ENCODE data around the gene CD79A.

The CD79A gene

DNA sequence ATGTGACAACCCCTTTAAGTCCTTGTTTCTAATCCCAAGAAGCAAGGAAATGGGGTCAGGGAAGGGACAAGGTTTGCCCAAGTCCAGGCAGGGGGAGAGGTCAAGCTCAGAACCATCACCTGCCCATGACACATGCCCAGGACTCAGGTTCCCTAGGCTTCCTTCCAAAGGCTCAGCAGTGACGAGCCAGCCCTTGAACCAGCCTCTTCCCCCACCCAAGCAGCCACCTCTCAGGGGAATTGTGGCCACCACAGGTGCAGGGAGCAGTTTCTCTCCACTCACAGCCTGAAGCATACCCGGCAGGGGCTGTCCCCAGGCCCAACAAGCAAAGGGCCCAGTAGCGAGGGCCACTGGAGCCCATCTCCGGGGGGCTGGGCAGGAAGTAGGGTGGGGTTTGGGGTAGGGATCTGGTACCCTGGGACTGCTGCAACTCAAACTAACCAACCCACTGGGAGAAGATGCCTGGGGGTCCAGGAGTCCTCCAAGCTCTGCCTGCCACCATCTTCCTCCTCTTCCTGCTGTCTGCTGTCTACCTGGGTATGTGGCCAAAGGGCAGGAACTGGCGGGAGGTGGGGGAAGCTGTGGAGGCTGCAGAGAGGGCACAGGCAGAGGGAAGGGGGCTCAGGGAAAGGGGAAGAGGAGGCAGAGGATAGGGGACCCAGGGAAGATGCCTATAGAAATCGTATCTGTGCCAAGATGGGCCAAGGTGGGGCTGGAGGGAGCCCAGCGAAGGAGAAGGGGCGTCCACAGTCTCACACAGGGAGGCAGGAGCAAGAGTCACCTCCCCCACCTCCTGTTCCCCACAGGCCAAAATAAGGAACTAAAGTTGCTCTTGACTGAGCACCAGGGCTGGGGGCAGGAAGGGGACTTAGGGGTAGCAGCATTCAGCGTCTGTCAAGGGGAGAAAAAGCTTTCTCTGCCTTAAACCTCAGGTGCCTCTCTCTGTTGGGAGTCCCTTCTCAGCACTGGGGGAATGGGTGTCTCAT is at the start of gene CD79A:
TSS of gene CD79A (plus strand) at position 433 of the 986 bp plus-strand sequence. CDS start at position 459, 26 bp downstream.
- no peak for DNase-seq

DNA sequence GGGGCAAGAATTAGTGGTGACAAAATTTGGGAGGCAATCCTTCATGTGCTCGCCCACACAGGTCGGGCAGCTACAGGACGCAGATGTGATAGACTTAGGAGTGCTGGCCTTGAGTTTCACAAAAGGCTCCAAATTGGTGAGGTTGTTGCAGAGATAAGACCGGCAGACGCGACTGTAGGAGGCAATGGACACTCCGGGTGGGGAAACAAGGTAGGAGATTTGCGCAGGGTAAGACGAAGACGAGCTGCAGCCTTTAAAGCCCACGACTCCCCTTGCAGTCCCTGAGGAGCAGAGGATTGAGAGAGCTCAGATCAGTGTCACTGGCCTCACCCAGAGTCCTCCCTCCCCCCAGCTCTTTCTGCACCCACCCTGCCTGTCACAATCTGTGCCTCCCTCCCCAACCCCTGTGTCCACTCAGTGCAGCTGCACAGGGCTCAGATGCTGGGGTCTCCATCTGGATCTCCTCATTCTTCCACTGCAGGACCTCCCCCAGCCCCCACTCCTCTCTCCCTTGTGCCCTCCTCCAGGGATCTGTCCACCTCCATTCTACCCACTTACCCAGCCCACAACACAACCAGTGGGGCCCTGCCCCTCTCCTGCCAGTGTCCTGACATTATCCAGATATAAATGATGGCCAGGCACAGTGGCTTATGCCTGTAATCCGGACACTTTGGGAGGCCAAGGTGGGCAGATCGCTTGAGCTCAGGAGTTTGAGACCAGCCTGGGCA is 38.9 kb upstream of the CD79A start:
- no peak for DNase-seq

DNA sequence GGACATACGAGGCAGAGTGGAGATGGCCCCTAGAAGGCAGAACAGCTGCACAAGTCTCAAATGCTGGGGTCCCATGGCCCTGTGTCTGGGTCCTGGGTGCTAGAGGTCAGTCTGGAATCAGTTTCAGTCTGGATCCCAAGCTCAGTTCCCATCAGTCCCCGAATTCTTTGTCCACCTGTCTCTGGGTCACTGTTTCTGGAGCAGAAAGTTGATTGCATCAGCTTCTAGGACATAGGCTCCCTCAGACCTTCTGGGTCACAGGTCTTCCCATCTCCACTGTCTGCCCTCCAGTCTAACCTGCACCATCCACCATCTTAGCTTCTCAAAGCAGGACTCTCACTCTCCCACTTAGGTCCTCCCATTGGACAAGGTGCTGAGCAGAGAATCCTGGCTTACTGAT is 37.9 kb upstream of the CD79A start:
- no peak for DNase-seq

DNA sequence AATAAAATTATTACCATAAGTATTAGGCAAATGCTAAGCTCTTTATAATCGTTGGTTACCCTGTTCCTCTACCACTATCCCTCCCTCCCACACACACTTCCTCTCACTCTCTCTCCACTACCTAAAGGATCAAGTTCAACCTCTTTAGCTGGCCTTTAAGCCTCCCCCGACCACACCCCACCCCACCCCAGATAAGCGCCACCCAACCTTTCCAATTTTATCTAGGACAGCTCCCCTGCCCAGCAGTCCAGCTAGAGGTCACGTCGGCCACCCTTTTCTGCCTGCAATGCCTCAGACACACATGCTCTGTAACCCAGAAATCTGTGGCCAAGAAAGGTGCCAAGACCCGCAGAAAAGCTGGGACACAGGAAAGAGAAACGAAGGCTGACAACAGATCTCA is 33.7 kb upstream of the CD79A start:
- no peak for DNase-seq

DNA sequence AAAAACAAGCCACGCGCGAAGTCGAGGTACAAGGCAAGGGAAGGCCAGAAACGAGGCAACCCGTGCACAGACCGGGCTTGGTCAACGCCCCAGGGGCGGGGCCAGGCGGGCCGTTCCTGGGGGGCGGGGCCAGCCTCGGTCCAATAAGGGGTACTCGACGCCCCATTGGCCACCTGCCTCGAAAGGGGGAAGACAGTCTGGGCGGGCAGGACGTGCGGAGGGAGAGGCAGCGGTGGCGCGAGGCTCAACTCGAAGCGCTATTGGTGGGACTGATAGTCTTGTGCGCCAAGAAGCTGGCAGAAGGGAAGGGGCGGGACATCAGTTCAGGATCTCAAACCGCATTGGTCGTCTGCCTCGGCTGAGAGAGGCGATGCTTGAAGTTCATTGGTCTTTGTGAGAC is 32.5 kb upstream of the CD79A start, which contains the start of gene LYPD4:
TSS of gene LYPD4 (minus strand) at position 83 of the 400 bp plus-strand sequence. CDS start 5,398 bp downstream, outside the sequence.
- DNase-seq, result no peak

DNA sequence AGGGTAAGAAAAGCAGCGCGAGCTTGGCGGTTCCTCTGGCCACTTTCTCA is 32.3 kb upstream of the CD79A start, which contains the start of gene DMRTC2:
TSS of gene DMRTC2 (plus strand) at position 42 of the 50 bp plus-strand sequence. CDS start 2,387 bp downstream, outside the sequence.
- DNase-seq, result no peak

DNA sequence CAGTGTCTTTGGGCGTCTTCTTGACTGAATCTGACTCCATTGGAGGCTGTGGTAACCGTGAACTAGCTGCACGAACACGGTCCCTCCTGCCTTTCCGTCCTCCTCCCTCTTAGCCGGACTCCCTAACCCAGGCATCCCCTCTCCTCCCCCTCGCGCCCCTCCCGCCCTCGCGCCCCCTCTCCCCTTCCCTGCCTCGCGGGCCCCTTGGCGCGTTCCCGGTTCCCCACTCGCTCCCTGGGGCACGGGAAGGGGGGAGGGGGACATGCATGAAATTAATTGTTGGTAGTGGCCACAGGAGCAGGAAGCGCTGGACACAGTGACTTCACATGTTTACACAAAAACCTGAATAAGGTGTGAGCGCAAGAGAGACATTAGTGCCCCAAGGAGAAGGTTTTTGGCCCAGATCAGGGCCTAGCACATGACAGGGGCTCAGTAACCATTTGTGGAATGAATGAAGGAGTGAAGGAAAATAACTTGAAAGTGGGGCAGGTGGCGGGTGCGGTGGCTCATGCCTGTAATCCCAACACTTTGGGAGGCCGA is 32.0 kb upstream of the CD79A start:
- no peak for DNase-seq

DNA sequence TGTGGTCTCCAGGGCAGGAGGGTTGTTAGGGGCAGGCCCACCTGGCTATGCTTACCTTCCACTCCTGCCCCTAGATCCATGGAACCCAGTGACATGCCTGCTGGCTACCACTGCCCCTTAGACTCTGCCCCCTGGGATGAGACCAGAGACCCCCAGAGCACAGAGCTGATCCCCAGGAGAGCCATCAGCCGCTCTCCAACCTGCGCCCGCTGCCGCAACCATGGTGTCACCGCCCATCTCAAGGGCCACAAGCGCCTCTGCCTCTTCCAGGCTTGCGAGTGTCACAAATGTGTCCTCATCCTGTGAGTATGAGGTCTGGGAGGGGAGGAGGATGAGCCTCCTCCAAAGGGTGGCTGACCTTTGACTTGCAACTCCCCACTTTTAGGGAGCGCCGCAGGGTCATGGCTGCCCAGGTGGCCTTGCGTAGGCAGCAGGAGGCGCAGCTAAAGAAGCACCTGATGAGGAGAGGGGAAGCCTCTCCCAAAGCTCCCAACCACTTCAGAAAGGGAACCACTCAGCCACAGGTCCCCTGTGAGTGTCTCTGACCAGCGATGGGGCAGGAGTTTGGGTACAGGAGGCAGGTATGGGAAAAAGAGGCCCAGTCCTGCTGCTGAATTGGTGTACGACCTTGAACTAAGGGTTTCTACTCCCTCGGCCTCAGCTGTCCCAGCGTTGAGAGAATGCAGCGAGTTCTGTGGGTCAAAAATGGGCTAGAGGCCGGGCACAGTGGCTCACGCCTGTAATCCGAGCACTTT is 29.6 kb upstream of the CD79A start:
- DNase-seq, result no peak

DNA sequence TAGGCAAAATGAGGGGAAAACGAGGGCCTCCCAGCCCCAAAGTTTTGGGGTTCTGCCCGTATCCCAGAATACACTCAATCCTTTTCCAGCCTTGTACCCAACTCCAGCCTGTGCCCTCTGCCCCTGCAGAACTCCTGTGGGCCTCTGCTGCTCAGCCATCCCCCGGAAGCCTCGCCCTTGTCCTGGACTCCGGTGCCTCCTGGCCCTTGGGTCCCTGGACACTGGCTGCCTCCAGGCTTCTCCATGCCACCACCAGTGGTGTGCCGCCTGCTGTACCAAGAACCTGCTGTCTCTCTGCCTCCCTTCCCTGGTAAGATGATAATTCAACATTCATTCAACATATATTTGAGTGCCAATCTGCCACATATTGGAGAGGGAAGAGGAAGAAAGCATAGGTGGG is 28.4 kb upstream of the CD79A start:
- DNase-seq, result no peak

DNA sequence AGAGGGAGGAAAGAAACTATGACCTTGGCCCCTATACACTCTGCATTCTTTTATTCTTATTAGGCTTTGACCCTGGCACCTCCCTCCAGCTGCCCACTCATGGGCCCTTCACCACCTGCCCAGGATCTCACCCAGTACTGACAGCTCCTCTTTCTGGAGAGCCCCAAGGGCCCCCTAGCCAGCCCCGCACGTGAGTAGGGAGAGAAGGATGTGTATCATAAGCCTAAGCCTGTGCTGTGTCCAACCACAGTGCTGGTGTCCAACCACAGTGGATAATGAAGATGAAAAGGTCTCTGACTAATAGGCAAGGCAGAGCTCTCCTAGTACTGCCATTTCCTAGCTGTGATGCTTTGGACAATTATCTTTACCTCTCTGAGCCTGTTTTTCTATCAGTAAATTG is 28.0 kb upstream of the CD79A start:
- DNase-seq, result no peak

DNA sequence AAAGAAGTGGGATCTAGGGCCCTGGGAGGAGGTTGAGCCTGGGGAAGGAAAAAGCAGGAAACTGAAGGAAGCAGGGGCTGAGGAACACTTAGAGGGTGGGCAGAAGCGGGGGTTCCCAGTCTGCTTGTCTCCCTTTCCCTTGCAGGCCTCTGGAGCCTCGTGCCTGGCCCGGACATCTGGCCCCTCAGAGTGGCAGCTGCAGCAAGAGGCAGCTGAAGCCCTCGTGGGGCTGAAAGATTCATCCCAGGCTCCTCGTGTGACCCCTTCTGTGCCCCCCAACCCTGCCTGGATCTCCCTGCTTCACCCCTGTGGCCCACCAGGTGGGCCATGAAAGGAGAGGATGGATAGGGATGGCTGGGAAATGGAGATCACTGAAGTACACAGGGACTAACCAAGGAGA is 26.7 kb upstream of the CD79A start:
- DNase-seq, result no peak

DNA sequence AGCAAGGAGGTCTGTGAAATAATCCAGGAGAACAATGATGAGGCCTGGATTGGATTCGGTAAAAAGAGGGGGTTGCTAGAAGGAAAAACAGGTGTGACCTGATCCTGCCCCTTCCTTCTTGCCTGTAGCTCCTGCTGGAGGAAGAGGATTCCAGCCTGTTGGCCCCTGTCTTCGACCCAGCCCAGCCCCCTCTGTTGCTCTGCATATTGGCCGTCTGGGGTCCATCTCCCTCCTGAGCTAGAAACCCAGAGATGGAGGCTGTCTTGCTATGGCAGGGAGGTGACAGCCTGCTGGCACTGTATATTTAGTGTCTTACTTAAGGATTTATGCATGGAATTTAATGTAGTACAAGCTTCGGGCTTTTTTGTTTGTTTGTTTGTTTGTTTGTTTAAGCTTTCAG is 25.6 kb upstream of the CD79A start:
- DNase-seq, result no peak

DNA sequence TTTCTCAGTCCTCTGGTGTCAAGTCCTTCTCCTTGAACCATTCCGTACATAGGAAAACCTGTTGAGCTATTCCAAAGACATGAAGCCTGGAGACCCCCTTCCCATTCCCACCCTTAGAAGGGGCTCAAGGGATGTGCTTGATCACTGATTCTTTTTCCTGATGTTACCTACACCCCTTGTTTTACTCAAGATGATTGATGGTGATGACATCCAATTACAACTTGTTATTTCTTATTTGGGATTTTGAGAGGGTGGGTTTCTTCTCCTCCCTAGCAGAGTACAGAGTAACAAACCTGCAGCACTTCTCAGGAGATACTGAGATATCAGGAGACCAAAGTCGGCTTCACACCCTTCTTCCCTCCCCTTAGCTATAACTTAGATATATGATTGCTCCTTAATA is 23.7 kb upstream of the CD79A start:
- DNase-seq, result no peak

DNA sequence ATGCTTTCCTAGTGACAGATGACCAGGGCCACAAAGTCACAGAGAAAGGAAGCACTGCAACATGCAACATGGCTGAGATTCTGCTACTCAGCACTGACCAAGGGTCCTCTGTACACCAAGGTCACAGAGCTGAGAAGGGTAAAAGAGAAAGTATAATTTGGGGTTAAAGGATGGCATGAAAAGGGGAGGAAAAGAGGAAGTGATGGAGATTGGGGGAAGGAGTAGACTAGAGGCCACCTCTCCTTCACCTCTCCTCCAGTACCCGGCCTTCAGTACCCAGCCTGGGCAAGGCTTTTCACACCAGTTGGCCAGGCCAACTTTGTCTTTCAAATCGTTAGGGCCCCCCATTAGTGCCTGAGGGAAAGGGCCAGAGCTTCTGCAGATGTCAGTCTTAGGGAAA is 23.3 kb upstream of the CD79A start:
- DNase-seq, result no peak

DNA sequence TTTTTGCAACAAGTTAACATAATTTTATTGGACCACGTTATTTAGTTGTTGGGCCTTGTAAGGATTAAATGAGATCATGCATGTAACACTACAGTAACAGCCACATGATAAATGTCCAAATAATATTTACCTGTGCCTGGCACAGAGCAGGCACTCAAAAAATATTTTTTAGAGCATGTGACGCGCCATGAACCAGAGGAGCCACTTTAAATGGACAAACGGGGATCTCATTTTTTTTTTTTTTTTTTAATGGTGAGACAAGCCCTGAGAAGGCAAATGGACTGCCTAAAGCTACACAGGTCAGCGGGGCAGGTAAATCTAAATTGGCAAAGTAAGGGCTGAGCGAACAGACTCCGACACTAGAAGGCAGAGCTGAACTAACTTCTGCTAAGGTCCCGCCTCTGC is 17.9 kb upstream of the CD79A start:
- DNase-seq, result no peak

DNA sequence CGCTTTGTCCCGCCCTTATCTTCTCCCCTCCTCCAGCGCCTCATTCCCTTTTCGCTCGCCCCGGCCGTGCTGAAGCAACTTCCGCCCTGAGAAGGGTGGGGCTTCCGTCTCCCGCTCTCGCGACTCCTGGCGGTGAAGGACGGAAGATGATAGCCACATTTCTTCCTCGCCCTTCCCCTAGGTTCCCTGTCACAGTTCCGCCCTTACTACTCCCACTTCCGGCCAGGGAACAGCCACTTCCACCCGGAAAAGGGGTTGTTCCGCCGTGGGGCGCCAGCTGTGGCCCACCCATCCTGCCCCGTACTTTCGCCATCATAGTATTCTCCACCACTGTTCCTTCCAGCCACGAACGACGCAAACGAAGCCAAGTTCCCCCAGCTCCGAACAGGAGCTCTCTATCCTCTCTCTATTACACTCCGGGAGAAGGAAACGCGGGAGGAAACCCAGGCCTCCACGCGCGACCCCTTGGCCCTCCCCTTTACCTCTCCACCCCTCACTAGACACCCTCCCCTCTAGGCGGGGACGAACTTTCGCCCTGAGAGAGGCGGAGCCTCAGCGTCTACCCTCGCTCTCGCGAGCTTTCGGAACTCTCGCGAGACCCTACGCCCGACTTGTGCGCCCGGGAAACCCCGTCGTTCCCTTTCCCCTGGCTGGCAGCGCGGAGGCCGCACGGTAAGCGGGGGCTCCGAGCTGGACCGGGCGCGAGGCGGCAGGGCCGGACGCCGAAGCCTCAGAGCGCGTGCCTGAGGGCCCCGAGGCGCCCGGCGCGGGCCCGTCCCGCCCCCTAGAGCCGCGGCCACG is 17.3 kb upstream of the CD79A start, which contains the start of gene RPS19:
TSS of gene RPS19 (plus strand) at position 638 of the 801 bp plus-strand sequence. CDS start 520 bp downstream, outside the sequence.
- peak; percentile 99 for DNase-seq

DNA sequence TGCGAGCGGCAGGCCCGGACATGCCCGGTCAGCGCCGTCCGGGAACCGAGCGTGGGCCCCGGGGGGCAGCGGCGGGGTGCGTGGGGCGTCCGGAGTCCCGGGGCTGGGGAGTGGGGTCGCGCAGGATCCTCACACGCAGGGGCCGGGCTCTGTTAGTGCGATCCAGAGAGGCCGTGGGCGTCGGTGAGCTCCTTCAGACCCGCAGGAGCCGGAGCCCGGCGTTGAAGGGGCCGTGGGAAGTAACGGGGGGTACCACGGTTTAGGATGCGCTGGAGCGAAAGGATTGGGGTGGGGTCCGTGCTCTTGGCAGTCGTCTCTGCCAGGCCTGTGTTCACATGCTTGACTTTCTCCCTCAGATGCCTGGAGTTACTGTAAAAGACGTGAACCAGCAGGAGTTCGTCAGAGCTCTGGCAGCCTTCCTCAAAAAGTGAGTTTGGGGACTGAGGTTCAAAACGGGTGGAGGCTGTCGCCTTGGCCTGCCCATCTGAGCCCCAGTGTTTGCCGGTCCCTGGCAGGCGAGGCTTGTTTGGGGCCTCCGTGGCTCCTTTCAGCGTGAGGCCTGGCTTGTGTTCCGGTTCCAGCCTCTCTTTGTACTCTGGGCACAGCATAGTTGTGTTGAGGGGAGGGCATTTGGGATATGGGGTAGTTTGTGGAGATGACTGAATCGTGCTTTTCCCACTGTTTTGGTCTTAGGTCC is 16.5 kb upstream of the CD79A start:
- DNase-seq, result peak; percentile 34

DNA sequence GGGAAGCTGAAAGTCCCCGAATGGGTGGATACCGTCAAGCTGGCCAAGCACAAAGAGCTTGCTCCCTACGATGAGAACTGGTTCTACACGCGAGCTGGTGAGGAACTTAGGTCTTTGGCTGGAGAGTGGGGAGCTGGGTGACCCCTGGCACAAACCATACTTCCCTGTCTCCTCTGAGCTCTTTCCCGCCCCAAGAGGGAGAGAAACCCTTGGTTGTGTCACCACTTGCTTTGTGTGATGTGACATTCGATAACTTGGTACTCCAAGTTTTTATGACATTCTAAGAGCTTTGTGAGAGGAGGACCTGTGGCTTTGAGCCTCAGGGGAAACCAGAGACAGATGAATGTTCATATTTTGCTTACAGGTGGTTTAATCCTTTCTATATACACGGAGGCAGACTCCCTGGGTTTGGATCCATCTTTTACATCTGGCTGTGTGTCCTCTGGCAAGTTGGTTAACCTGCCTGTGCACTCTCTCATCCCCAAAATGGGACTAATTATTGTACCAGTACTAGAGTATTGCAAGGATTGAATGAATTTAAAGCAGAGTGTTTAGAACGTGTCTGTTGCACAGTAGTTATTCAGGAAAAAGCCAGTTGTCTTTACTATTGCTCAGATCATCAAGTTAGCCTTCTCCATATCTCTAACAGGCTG is 15.8 kb upstream of the CD79A start:
- peak; percentile 21 for DNase-seq

DNA sequence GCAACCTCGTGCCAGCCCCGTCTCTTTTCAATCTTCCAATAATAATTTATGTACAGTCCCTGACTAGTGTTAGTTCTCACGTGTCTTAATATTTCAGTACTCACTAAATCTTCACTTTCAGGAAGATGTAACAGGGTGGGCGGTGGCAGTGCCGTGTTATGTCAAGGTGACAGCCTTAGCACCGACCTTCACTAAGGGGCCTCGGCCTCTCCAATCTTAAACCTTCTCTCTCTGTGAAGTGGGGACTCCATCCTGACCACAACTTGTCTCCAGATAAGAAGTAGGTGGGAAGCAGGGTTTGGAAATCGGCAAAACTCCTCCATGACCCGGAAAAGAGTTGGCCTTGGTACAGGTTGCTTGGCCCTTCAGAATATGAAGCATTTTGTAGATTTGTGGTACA is 15.2 kb upstream of the CD79A start:
- no peak for DNase-seq

DNA sequence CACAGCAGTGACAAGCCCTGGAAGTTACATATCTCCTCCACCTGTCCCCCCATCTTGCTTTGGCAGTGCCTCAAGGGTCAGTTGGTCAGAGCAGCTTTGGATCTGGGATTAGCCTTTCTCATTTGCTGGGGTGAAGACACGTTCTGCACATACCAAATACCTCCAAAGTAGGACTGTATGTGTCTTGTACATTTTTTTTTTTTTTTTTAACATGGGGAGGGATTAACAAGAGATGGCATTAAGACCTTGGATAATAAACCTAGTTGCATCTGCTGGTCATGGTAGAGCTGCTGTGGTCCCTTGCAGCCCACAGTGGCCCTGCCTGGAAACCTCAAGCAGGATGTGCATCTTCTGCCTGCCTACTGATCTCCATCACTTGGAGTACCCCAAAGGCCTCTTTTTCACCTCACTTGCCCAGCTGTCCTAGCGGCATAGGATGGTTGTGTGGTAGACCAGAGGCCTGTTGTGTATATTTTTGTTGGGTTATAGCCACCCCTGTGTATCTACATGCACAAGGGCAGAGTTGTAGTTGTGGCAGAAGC is 14.6 kb upstream of the CD79A start:
- no peak for DNase-seq

Data from hematopoietic multipotent progenitor cell treated with erythropoietin and hydrocortisone succinate and interleukin-3 and kit ligand, for 8 days (in vitro differentiated cells).